Left ventricle myocardium inferior (tissue), 1 donor: Measurements from ENCODE around the gene CTSE. TPM values are rescaled to one million over a fixed set of nuclear protein-coding genes. Genes with fewer than 3 reads are reported as not detected.
"Not testable (repeated sequence)": the region's sequence is repeated elsewhere in the genome, so short reads cannot be mapped to it uniquely, and the experiment has no call there.

ENCODE experiments used
- DNase-seq: peaks from one replicate; pipeline ENCODE4 v3.0.0-alpha.2; 2020
- H3K27ac ChIP-seq: fragments of 200-600 bp; replicated peaks from 2 replicates; pipeline ENCODE4 v1.8.0; 2021
- H3K27me3 ChIP-seq: fragments of 200-600 bp; 2 replicates; pipeline ENCODE4 v1.8.0; 2021; ENCODE audit warnings: low read depth
- H3K36me3 ChIP-seq: fragments of 200-600 bp; 2 replicates; pipeline ENCODE4 v1.8.0; 2021
- H3K4me1 ChIP-seq: fragments of 200-600 bp; 2 replicates; pipeline ENCODE4 v1.8.0; 2021
- H3K4me3 ChIP-seq: fragments of 200-600 bp; 2 replicates; pipeline ENCODE4 v1.8.0; 2021; ENCODE audit warnings: mild to moderate bottlenecking, moderate library complexity
- H3K9me3 ChIP-seq: fragments of 200-600 bp; replicated peaks from 2 replicates; pipeline ENCODE4 v1.8.0; 2021
- intact Hi-C: fragments of 100-400 bp; cut with micrococcal nuclease; formaldehyde crosslinking; loops from one replicate; pipeline ENCODE4 v1.11.0; 2022
- total RNA-seq: library from RNA; stranded (reverse); fragmentation: NEBNext Ultra II Directional; extraction: Animal tissue kit (Norgen Biotek cat#: 25700); gene quantifications from one replicate; pipeline ENCODE4 v1.2.1, GENCODE V29; 2021
- TF ChIP-seq, protein P1 (sequence below): fragments of 200-600 bp; IDR thresholded peaks from 2 replicates; pipeline ENCODE4 v1.8.0; 2021; ENCODE audit warnings: antibody characterized with exemption, mild to moderate bottlenecking, borderline replicate concordance
- donor health status: DM: no; HTN: yes; CAD: no; lungs with severe emphysema.

CTSE gene
- total RNA-seq, 1 donor from 2014 or later: not detected

- Histone ChIP-seq H3K27ac (no peak overlapping the region), H3K9me3 (no peaks in the 10 kb centered on the region), H3K36me3 (no peaks in the 10 kb centered on the region), H3K27me3 (no peaks in the 10 kb centered on the region), H3K4me3 (no peak overlapping the region), H3K4me1 (peaks cover 24% of the 10 kb centered on the region)
- TF ChIP-seq, protein P1, sequence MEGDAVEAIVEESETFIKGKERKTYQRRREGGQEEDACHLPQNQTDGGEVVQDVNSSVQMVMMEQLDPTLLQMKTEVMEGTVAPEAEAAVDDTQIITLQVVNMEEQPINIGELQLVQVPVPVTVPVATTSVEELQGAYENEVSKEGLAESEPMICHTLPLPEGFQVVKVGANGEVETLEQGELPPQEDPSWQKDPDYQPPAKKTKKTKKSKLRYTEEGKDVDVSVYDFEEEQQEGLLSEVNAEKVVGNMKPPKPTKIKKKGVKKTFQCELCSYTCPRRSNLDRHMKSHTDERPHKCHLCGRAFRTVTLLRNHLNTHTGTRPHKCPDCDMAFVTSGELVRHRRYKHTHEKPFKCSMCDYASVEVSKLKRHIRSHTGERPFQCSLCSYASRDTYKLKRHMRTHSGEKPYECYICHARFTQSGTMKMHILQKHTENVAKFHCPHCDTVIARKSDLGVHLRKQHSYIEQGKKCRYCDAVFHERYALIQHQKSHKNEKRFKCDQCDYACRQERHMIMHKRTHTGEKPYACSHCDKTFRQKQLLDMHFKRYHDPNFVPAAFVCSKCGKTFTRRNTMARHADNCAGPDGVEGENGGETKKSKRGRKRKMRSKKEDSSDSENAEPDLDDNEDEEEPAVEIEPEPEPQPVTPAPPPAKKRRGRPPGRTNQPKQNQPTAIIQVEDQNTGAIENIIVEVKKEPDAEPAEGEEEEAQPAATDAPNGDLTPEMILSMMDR: no peak
- DNase-seq: no peak
- intact Hi-C loops: no loop called here
Observed at GRCh38 chr1:206065547-206066145, 42.0 kb upstream of the CTSE start.

DNA sequence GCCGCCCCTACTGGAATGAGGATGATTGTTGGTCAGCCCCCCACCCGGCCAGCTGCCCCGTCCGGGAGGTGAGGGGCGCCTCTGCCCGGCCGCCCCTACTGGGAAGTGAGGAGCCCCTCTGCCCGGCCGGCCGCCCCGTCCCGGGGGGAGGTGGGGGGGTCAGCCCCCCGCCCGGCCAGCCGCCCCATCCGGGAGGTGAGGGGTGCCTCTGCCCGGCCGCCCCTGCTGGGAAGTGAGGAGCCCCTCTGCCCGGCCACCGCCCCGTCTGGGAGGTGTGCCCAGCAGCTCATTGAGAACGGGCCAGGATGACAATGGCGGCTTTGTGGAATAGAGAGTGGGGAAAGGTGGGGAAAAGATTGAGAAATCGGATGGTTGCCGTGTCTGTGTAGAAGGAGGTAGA is 40.8 kb upstream of the CTSE start:
- intact Hi-C loops, H3K9me3 ChIP-seq, H3K27me3 ChIP-seq, H3K4me3 ChIP-seq, H3K27ac ChIP-seq, H3K36me3 ChIP-seq, DNase-seq: not testable (repeated sequence)
- H3K4me1 ChIP-seq: peaks cover 24% of the 10 kb centered on the region

- H3K9me3 ChIP-seq, H3K4me3 ChIP-seq, H3K27me3 ChIP-seq, H3K27ac ChIP-seq, DNase-seq, intact Hi-C loops, H3K36me3 ChIP-seq: not testable (repeated sequence)
- peaks cover 24% of the 10 kb centered on the region for H3K4me1 ChIP-seq
Observed at GRCh38 chr1:206064001-206064400, 40.3 kb upstream of the CTSE start.

DNA sequence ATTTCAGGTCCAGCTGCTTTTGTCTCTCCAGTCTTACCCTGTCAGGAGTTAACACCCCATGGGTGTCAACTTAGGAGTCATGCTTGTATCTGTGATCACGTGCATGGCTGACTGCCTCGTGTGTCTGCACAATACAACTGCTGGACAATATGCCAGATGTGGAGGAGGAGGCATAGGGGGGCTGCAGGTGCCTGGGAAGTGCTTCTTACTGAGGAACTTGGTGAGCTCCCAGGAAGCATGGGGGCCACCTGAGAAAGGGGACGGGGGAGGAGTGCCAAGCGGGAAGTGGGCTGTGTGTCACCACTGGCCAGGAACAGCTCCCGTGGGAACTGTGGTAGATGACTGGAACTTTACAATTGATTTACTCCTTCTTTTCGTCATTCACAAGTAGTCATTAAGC is 38.8 kb upstream of the CTSE start:
- DNase-seq: no peak
- H3K27me3 ChIP-seq: no peaks in the 10 kb centered on the region
- intact Hi-C loops: no loop called here
- H3K36me3 ChIP-seq: no peaks in the 10 kb centered on the region
- H3K4me1 ChIP-seq: peaks cover 17% of the 10 kb centered on the region
- no peak overlapping the region for H3K27ac ChIP-seq
- TF ChIP-seq, protein P1: no peak
- no peaks in the 10 kb centered on the region for H3K9me3 ChIP-seq
- no peak overlapping the region for H3K4me3 ChIP-seq

DNA sequence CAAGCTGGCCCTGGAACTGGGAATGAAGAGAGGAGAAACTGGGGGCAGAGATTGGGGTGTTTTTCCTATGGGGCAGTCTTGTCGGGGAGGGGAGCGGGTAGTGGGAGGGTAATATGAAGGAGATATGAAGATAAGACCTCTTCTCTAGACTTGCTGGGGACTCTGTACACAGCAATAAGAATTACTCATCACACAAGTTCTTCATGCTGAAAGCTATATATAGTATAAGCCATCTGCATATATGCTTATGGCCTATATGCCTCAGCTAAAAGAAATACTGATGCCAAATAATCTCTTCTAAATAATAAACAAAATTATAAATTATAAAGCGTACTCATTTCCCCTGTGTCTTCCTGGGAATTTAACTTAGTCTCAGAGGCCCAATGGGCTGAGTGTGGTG is 37.1 kb upstream of the CTSE start:
- intact Hi-C loops: no loop called here
- H3K27ac ChIP-seq: no peak overlapping the region
- TF ChIP-seq, protein P1: no peak
- no peaks in the 10 kb centered on the region for H3K27me3 ChIP-seq
- peaks cover 5% of the 10 kb centered on the region for H3K4me1 ChIP-seq
- H3K9me3 ChIP-seq: no peaks in the 10 kb centered on the region
- no peak for DNase-seq
- H3K36me3 ChIP-seq: no peaks in the 10 kb centered on the region
- no peak overlapping the region for H3K4me3 ChIP-seq

GRCh38 chr1:206059355-206059915 is 35.7 kb upstream of the CTSE start:
- intact Hi-C loops: no loop called here

More at GRCh38 chr1:206059355-206059915, 35.7 kb upstream of the CTSE start:
- Histone ChIP-seq H3K9me3 (no peaks in the 10 kb centered on the region), H3K27me3 (no peaks in the 10 kb centered on the region), H3K4me3 (no peak overlapping the region), H3K4me1 (peaks cover 5% of the 10 kb centered on the region), H3K36me3 (no peaks in the 10 kb centered on the region), H3K27ac (no peak overlapping the region)
- no peak for DNase-seq
- TF ChIP-seq, protein P1: no peak
